Testis (tissue), 3 donors: Measurements from ENCODE around the gene MAMLD1. TPM values are rescaled to one million over a fixed set of nuclear protein-coding genes. Genes with fewer than 3 reads are reported as not detected.
"Not testable (repeated sequence)": the region's sequence is repeated elsewhere in the genome, so short reads cannot be mapped to it uniquely, and the experiment has no call there.

Source experiments
- DNase-seq: peaks from one replicate; pipeline ENCODE4 v3.0.0-alpha.2; 2019
- H3K27ac ChIP-seq, 2 donors: fragments of 200-600 bp; sonication (generic); one replicate each; pipeline ENCODE4 v1.5.1; 2019
- H3K27me3 ChIP-seq: fragments of 200-600 bp; sonication (generic); one replicate; pipeline ENCODE4 v1.5.1; 2019
- H3K36me3 ChIP-seq: fragments of 200-600 bp; sonication (generic); one replicate; pipeline ENCODE4 v1.5.1; 2017; ENCODE audit warnings: low read depth; ENCODE audit errors: missing control alignments
- H3K4me1 ChIP-seq: fragments of 200-600 bp; sonication (generic); one replicate; pipeline ENCODE4 v1.5.1; 2019
- H3K4me3 ChIP-seq, 2 donors: fragments of 200-600 bp; sonication (generic); one replicate each; pipeline ENCODE4 v1.5.1; 2017 to 2019
- H3K9me3 ChIP-seq: fragments of 200-600 bp; sonication (generic); one replicate; pipeline ENCODE4 v1.5.1; 2017
- CTCF ChIP-seq, 3 experiments: fragments of 450-650 bp in 2 of 3; fragments of 200-600 bp in 1 of 3; sonication (generic) in 1 of 3; IDR thresholded peaks; one replicate each; pipeline ENCODE4 v1.5.1; 2016 to 2019; ENCODE audit warnings: antibody characterized with exemption in 3 of 3, mild to moderate bottlenecking in 2 of 3, moderate library complexity in 1 of 3
- POLR2A ChIP-seq: fragments of 450-650 bp; IDR thresholded peaks from one replicate; pipeline ENCODE4 v1.6.1; 2017; ENCODE audit warnings: antibody characterized with exemption, mild to moderate bottlenecking, moderate library complexity
- WGBS, 2 donors: methylation state at CpG; one replicate each; pipeline ENCODE4 v1.1.5; 2018; 5-methylcytosine and 5-hydroxymethylcytosine counted together
- intact Hi-C: fragments of 100-400 bp; cut with DNase I; formaldehyde crosslinking; loops from one replicate; pipeline ENCODE4 v1.15.1; 2023; ENCODE audit warnings: low total_unique reads
- polyA plus RNA-seq: library from polyadenylated mRNA; stranded (reverse); fragments of 350-450 nt; fragmentation: Illumina TruSeq; extraction: RNeasy Lipid Tissue Mini Kit (QIAGEN cat#74804); gene quantifications from one replicate; pipeline ENCODE4 v1.2.3, GENCODE V29; 2014; ENCODE audit warnings: low read depth, low replicate concordance; ENCODE audit not compliant: insufficient read depth
- total RNA-seq, 2 donors: library from RNA; depleted of rRNA; stranded (reverse); fragments of >200 nt; gene quantifications; one replicate each; pipeline ENCODE4 v1.2.3, GENCODE V29; 2016

Gene MAMLD1
- total and polyA plus RNA-seq, 3 donors from 2014 or later, result 31.3 to 91.5 (median 70.6) TPM

- DNase-seq, result no peak
- 21 to 26% methylated on average over 3 to 4 of the region's 4 CpGs for WGBS, 2 donors
- H3K4me3 ChIP-seq, result no peak overlapping the region
- no peaks in the 10 kb centered on the region for H3K36me3 ChIP-seq
- TF ChIP-seq CTCF (IDR thresholded peaks at IDR 0.05), result no peak
- no peak for TF ChIP-seq POLR2A
- intact Hi-C loops, result no loop called here
- no peaks in the 10 kb centered on the region for H3K9me3 ChIP-seq
- H3K27me3 ChIP-seq, result no peaks in the 10 kb centered on the region
- no peaks in the 10 kb centered on the region for H3K4me1 ChIP-seq
- no peak overlapping the region for H3K27ac ChIP-seq
Measured at GRCh38 chrX:150337536-150337935, 25.6 kb upstream of the MAMLD1 start.

- no peak for DNase-seq
- H3K27ac ChIP-seq, result no peak overlapping the region
- H3K27me3 ChIP-seq, result no peaks in the 10 kb centered on the region
- intact Hi-C loops, result no loop called here
- WGBS, 2 donors, result 72 to 73% methylated on average over 2 to 8 of the region's 8 CpGs
- H3K4me1 ChIP-seq, result no peaks in the 10 kb centered on the region
- H3K9me3 ChIP-seq, result no peaks in the 10 kb centered on the region
- TF ChIP-seq POLR2A, result no peak
- H3K36me3 ChIP-seq, result no peaks in the 10 kb centered on the region
- H3K4me3 ChIP-seq, result no peak overlapping the region
Measured at GRCh38 chrX:150338615-150339014, 24.5 kb upstream of the MAMLD1 start.

DNA sequence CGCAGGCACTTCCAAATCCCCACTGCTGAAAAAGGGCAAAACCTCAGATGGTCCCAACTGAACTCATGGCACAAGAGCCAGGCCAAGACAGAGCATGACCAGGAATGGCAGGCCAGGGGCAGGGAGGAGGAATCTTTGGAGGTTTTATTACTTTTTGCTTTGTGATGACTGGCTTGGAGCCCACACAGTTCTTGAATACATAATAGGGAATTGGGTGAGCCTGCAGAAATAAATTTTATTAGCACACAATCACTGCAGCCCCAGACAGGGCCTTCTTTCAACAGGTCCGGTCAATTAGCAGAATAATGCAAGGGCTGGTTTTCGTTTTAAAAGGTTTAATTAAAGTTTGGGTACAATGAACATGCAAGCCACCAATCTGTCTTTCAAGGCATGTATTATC lies 23.4 kb upstream of the MAMLD1 start:
- H3K4me3 ChIP-seq, result no peak overlapping the region
- H3K4me1 ChIP-seq, result no peaks in the 10 kb centered on the region
- WGBS, 2 donors, result 78 to 81% methylated on average over 2 to 3 of the region's 3 CpGs
- H3K9me3 ChIP-seq, result no peaks in the 10 kb centered on the region
- intact Hi-C loops, result no loop called here
- no peaks in the 10 kb centered on the region for H3K36me3 ChIP-seq
- H3K27ac ChIP-seq, result no peak overlapping the region
- TF ChIP-seq CTCF (IDR thresholded peaks at IDR 0.05) (no peak), POLR2A (no peak)
- H3K27me3 ChIP-seq, result no peaks in the 10 kb centered on the region
- no peak for DNase-seq

GRCh38 chrX:150340326-150340725 lies 22.8 kb upstream of the MAMLD1 start:
- H3K36me3 ChIP-seq, H3K4me3 ChIP-seq, DNase-seq, H3K27me3 ChIP-seq, H3K9me3 ChIP-seq, intact Hi-C loops, H3K4me1 ChIP-seq, H3K27ac ChIP-seq: not testable (repeated sequence)
- no CpG with 5 or more reads among the region's 3 CpGs for WGBS, 2 donors

- no peak overlapping the region for H3K27ac ChIP-seq
- DNase-seq, result no peak
- intact Hi-C loops, result no loop called here
- H3K36me3 ChIP-seq, result no peaks in the 10 kb centered on the region
- H3K4me1 ChIP-seq, result no peaks in the 10 kb centered on the region
- TF ChIP-seq POLR2A (no peak), CTCF (IDR thresholded peaks at IDR 0.05) (no peak)
- WGBS, 2 donors, result 74 to 76% methylated on average over 2 of the region's 2 CpGs
- no peaks in the 10 kb centered on the region for H3K9me3 ChIP-seq
- no peak overlapping the region for H3K4me3 ChIP-seq
- H3K27me3 ChIP-seq, result no peaks in the 10 kb centered on the region
Measured at GRCh38 chrX:150347471-150347870, 15.6 kb upstream of the MAMLD1 start.

- Histone ChIP-seq H3K36me3 (no peaks in the 10 kb centered on the region), H3K27me3 (no peaks in the 10 kb centered on the region), H3K27ac (no peak overlapping the region), H3K4me3 (no peak overlapping the region), H3K9me3 (no peaks in the 10 kb centered on the region), H3K4me1 (no peaks in the 10 kb centered on the region)
- no peak for DNase-seq
- intact Hi-C loops, result no loop called here
- WGBS, 2 donors, result 62 to 64% methylated on average over 3 to 4 of the region's 4 CpGs
- TF ChIP-seq POLR2A (no peak), CTCF (IDR thresholded peaks at IDR 0.05) (no peak)
Measured at GRCh38 chrX:150348365-150348764, 14.8 kb upstream of the MAMLD1 start.
